Epithelial cell of proximal tubule (primary cell): ENCODE results near the gene ZNF385B. TPM values are rescaled to one million over a fixed set of nuclear protein-coding genes. Genes with fewer than 3 reads are reported as not detected.

Experiments
- DNase-seq: peaks from one replicate; pipeline ENCODE4 v3.0.0-alpha.2; 2011; ENCODE audit warnings: low read depth
- H3K4me3 ChIP-seq: 2 replicates; pipeline ENCODE4 v1.5.1; 2011; ENCODE audit warnings: low read depth, mild to moderate bottlenecking, low read length
- total RNA-seq: library from RNA; depleted of rRNA; stranded (reverse); fragments of >200 nt; gene quantifications from 2 replicates; pipeline ENCODE4 v1.2.3, GENCODE V29; 2015
- TF ChIP-seq, protein P1 (sequence below): conservative IDR thresholded peaks from 2 replicates; pipeline ENCODE4 v1.5.1; 2012; ENCODE audit warnings: low read depth, mild to moderate bottlenecking, low read length

ZNF385B gene
- total RNA-seq, 1 donor from 2014 or later, result 0.69 TPM

DNA sequence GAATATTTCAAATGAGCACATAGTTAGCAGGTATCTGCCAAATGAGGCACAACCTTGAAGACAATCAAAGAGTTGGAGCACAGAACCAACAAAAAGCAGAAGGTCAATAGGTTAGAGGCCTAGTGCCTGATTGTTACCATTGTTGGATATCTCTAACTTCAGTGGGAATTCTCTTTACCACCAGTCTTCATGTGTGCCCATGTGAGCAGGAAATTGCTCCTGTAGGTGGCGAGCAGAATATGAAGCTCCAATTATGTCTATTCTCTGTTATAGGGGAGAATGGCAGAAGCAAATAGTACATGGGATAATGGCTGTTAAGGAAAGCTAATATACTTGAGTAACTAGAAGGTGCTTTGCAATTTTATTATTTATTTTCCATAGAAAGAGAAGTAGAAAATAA is 14.9 kb upstream of the ZNF385B start:
- DNase-seq, result no peak
- TF ChIP-seq, protein P1, sequence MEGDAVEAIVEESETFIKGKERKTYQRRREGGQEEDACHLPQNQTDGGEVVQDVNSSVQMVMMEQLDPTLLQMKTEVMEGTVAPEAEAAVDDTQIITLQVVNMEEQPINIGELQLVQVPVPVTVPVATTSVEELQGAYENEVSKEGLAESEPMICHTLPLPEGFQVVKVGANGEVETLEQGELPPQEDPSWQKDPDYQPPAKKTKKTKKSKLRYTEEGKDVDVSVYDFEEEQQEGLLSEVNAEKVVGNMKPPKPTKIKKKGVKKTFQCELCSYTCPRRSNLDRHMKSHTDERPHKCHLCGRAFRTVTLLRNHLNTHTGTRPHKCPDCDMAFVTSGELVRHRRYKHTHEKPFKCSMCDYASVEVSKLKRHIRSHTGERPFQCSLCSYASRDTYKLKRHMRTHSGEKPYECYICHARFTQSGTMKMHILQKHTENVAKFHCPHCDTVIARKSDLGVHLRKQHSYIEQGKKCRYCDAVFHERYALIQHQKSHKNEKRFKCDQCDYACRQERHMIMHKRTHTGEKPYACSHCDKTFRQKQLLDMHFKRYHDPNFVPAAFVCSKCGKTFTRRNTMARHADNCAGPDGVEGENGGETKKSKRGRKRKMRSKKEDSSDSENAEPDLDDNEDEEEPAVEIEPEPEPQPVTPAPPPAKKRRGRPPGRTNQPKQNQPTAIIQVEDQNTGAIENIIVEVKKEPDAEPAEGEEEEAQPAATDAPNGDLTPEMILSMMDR, result peak; percentile 31
- no peak overlapping the region for H3K4me3 ChIP-seq

DNA sequence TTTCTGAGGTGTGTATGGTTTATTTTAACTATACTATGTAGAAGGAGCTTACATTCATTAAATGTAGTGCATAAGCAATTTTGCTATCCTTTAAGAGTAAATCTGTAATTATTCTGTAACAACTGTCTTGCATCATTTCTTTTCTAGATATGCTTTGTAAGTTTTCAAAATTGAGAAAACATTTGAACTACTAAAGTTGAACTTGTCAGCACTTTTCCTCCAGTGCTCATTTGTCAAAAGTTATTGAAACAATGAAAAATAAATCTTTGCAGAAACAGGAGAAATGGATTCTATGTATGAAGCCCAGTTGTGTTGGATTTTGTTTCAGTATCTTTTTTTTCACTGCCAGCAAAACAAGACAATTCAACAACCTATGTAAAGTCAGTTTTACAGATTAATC is 14.5 kb upstream of the ZNF385B start:
- TF ChIP-seq, protein P1, result no peak

DNA sequence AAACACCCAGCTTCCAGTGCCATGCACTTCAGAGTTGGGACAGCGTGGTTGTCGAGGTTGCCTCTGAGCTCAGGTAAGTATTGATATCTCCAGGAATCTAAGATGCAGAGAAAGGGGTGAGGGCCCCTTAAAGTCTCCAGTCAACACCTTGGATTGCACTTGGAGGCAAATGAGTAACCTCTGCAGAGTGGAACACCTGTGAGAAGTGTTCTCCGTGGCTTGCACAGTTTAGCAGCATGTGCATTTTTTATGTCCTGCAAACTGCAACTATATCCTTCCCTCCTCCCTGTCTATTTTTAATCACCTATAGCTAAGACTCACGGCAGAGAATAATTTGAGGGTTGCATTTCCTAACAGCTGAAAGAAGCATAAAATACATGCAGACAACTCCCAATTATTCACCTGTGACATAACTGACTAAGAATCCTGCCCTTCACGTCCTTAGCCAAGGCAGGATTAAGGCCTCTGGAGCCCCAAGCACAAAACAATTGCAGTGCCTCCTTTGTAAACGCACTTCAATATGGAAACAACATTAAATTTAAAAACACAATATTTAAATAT is 1.6 kb upstream of the ZNF385B start:
- DNase-seq, result no peak
- no peak overlapping the region for H3K4me3 ChIP-seq
- TF ChIP-seq, protein P1, result no peak

More for the DNA sequence above, 14.5 kb upstream of the ZNF385B start:
- H3K4me3 ChIP-seq, result no peak overlapping the region
- DNase-seq, result no peak

DNA sequence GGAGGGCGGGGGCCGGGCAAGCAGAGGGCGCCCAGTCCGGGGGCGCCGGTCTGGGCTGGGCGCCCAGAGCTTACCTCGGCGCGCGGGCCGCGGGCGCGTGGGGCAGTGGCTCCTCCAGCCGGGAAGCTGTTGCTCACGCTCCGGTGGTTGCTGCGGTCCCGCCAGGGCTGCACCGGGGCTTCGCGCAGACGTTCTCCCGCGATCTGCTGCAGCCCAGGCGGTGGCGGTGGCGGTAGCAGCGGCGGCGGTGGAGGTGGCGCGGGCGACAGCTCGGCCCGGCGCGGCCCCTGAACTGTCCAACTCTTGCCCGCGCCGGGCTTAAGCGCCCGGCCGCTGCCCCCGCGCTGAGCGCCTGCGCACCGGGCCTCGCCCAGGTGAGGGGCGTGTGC is 391 bp downstream of the ZNF385B start:
- no peak for DNase-seq
- H3K4me3 ChIP-seq, result peak overlapping the region; percentile 42
- TF ChIP-seq, protein P1, result no peak

GRCh38 chr2:179860255-179861026 is 971 bp downstream of the ZNF385B start:
- H3K4me3 ChIP-seq, result peak overlapping the region; percentile 42
- DNase-seq, result no peak
- TF ChIP-seq, protein P1, result no peak

- no peak overlapping the region for H3K4me3 ChIP-seq
- no peak for DNase-seq
- TF ChIP-seq, protein P1, result no peak
These were observed 1.9 kb downstream of the ZNF385B start for GRCh38 chr2:179859523-179859922.

DNA sequence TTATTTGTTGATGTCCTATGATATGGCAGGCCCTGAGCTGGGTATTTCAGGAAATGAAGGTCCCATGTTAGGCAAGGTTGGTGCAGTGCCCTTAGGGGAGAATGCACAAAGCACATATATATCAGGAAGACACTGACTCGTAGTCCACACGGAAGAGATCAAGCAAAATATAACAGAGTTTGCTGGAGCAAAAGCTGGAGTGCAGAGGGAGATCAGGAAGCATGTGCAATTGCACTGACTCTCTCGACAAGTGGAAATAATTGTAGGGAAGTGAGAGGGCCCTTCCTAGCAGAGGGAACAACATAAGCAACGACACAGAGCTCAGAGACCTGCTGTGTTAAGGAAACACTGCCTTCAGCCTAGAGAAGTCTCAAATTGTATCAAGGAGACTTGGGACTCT is 4.2 kb downstream of the ZNF385B start:
- no peak overlapping the region for H3K4me3 ChIP-seq
- TF ChIP-seq, protein P1, result no peak
- no peak for DNase-seq
